Vagina (tissue), 2 donors: ENCODE data around the gene SLC39A2.

ENCODE experiments used
- CTCF ChIP-seq, 3 experiments: fragments of 450-650 bp in 2 of 3; fragments of 200-600 bp in 1 of 3; sonication (generic) in 1 of 3; IDR thresholded peaks; one replicate each; pipeline ENCODE4 v1.5.1; 2017 to 2019; ENCODE audit warnings: antibody characterized with exemption in 3 of 3, mild to moderate bottlenecking in 2 of 3, moderate library complexity in 2 of 3
- POLR2A ChIP-seq, 2 donors: fragments of 450-650 bp; IDR thresholded peaks; one replicate each; pipeline ENCODE4 v1.6.1; 2017; ENCODE audit warnings: antibody characterized with exemption in 2 of 2, mild to moderate bottlenecking in 2 of 2, moderate library complexity in 2 of 2

GRCh38 chr14:21017528-21018245, 18.6 kb downstream of the SLC39A2 start:
- no peak for TF ChIP-seq CTCF (IDR thresholded peaks at IDR 0.05)
- no peak for TF ChIP-seq POLR2A (IDR thresholded peaks at IDR 0.05)
